A549 treated with GW870086 at 1 μM for 4 hours (cell line): ENCODE measurements around the gene PRXL2B. TPM values are rescaled to one million over a fixed set of nuclear protein-coding genes. Genes with fewer than 3 reads are reported as not detected.

Experiments
- total RNA-seq: library from RNA; stranded (reverse); fragments of 200-300 nt; extraction: Qiagen RNA extraction; gene quantifications from 5 replicates; pipeline ENCODE4 v1.2.3, GENCODE V29; 2022; ENCODE audit warnings: low read depth

PRXL2B gene, protein sequence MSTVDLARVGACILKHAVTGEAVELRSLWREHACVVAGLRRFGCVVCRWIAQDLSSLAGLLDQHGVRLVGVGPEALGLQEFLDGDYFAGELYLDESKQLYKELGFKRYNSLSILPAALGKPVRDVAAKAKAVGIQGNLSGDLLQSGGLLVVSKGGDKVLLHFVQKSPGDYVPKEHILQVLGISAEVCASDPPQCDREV
- 20.8 to 24.2 TPM (median 21.9 TPM) in 5 replicates for total RNA-seq

DNA sequence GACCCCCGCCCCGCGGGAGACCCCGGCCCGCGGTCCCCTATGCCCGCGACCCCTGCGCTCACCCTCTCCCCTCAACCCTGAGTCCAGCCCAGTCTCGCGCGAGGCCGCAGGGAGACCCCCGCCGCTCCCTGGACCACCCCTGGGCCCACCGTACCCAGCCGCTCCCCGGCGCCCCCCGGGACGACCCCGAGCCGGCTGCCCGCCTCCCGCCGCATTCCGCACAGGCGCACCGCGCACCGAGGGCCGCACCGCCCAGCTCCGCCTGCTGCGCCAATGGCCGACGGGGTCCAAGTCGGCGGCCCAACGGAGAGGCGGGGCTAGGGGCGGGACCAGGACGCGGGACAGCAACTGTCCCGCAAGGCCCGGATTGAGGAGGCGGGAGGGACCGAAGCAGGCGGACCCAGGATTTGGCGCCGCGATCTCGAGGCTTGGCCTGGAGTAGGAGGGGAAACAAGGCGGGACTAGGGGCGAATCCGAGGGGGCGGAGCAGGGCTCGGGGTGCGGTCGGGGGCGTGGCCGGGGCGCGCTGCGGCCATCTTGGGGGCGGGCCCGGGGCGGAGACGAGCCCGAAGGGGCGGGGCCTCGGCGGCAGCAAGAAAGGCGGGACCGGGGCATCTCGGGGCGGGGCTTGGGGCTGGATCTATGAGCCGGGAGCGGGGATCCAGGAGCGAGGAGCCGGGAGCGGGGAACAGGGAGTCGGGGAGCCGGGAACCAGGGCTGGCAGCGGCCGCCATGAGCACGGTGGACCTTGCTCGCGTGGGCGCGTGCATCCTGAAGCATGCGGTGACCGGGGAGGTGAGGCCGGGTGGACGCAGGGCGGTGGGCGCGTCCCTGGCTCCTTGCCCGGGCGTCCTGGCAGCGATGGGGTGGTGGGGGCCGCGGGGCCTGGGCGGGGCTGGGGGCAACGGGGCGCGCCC, at the start of gene PRXL2B:
TSS of gene PRXL2B (plus strand) at position 624 of the 917 bp plus-strand sequence. CDS start at position 733, 109 bp downstream.

DNA sequence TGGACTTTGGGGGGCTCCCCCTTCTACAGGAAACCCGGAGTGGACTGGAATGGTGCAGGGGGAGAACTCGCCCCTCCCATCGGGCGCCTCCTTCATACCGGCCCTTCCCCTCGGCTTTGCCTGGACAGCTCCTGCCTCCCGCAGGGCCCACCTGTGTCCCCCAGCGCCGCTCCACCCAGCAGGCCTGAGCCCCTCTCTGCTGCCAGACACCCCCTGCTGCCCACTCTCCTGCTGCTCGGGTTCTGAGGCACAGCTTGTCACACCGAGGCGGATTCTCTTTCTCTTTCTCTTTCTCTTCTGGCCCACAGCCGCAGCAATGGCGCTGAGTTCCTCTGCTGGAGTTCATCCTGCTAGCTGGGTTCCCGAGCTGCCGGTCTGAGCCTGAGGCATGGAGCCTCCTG, 30.3 kb upstream of the PRXL2B start, which contains the start of gene TNFRSF14:
TSS of gene TNFRSF14 (plus strand) at position 95 of the 401 bp plus-strand sequence. CDS start at position 389, 294 bp downstream.

DNA sequence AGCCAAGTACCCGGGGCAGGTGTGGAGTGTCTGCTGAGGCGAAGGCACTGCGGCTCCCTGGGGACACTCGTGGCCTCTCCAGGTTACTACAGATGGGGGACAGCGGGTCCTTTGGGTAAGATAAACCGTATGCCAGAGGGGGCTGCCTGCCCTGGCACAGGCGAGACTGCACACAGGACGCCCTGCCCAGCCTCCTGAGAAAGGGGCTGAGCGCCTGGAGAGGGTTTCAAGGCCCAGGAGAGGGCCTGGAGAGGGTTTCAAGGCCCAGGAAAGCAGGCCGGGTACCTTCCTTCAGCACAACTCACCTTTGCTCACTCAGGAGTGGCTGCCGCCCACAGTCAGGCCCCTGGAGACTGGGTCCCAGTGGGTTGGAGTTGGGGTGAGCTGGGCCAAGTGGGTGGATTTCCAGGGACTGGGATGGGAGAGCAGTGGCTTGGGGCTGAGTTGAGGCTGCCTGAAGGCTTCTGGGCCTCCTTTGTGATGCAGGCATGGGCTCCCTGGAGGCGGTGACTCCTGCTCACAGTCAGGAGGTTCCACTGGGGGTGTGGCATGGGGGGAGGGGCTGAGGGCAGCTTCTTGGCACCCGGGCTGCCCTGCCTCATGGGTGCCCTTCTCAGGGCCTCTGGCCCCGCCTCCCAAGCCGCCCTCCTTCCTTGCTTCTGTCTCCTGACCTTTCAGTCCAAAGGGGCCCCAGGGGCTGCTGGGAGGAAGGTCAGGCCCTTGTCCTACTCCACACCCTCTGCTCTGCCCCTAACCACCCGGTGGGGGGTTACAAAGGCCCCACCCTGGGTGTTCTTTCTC, 46.2 kb downstream of the PRXL2B start, which contains the start of gene MMEL1:
TSS of gene MMEL1 (minus strand) at position 456 of the 801 bp plus-strand sequence. CDS start 3,532 bp downstream, outside the sequence.

Other genes with a start within 250 kb of the PRXL2B start
- gene MORN1, start 195.2 kb upstream of the PRXL2B start, total RNA-seq: 5.8 to 6.4 TPM (median 6.2 TPM) in 5 replicates
- 90.3 to 142 TPM (median 127 TPM) in 5 replicates for gene RER1, start 194.9 kb upstream of the PRXL2B start, total RNA-seq
- 21.6 to 24.1 TPM (median 23.7 TPM) in 5 replicates for gene PEX10, start 174.2 kb upstream of the PRXL2B start, total RNA-seq
- gene PLCH2, start 110.5 kb upstream of the PRXL2B start, total RNA-seq: 0.17 to 0.53 TPM (median 0.28 TPM) in 5 replicates
- gene PANK4, start 60.2 kb upstream of the PRXL2B start, total RNA-seq: 8.0 to 11.6 TPM (median 10.1 TPM) in 5 replicates
- gene HES5, start 56.5 kb upstream of the PRXL2B start, total RNA-seq: not detected in 5 replicates
- 0.21 to 0.39 TPM (median 0.33 TPM) in 3 of 5 replicates, not detected in the others for gene TNFRSF14, start 30.4 kb upstream of the PRXL2B start, total RNA-seq
- gene MMEL1, start 46.2 kb downstream of the PRXL2B start, total RNA-seq: not detected in 5 replicates
- 0.02 to 0.05 TPM (median 0.03 TPM) in 5 replicates for gene TTC34, start 214.9 kb downstream of the PRXL2B start, total RNA-seq